GM10266 (cell line): ENCODE data around the gene NIPBL.
A peak's percentile ranks its signal among the peaks of the same experiment; 100 is the strongest.

ENCODE experiments used
- DNase-seq: peaks from one replicate; pipeline ENCODE4 v3.0.0; 2012; ENCODE audit errors: extremely low spot score
- TF ChIP-seq, protein P1 (sequence below): IDR thresholded peaks from 2 replicates; pipeline ENCODE4 v1.5.1; 2012; ENCODE audit warnings: mild to moderate bottlenecking, low read depth; ENCODE audit not compliant: control insufficient read depth, insufficient read depth; ENCODE audit errors: missing control alignments

Gene NIPBL

DNA sequence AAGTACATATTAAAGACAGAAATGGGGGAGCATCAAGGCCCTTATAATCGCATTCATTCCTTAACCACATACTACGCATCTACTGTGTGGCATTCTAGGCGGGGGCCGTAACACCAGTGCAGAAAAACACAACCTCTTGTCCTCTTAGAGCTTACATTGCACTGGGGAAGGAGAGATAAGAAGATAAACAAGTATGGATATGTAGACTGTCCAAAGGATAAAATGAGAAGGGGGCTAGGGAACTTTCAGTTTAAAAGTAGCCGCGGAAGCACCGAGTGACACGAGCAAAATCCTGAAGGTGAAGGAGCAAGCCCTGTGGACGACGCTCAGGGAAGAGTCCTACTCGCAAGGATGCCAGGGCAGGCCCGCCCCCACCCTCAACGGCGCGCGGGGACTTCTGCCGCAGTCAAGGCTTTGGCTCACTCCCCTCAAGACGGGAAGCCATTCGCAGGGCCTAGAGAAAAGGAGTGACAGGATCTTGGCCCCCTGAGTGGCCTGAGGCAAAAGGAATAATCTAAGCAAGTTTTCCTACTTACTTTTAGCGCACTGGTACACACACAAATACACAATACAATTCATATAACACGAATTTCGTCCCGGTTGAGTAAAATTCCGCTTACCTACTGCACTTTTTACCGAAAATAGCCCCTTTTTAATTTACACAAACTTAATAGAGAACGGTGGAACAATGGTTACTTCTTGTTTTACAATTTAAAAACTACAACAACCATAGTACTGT is 1.3 kb upstream of the NIPBL start:
- peak; percentile 40 for DNase-seq
- TF ChIP-seq, protein P1, sequence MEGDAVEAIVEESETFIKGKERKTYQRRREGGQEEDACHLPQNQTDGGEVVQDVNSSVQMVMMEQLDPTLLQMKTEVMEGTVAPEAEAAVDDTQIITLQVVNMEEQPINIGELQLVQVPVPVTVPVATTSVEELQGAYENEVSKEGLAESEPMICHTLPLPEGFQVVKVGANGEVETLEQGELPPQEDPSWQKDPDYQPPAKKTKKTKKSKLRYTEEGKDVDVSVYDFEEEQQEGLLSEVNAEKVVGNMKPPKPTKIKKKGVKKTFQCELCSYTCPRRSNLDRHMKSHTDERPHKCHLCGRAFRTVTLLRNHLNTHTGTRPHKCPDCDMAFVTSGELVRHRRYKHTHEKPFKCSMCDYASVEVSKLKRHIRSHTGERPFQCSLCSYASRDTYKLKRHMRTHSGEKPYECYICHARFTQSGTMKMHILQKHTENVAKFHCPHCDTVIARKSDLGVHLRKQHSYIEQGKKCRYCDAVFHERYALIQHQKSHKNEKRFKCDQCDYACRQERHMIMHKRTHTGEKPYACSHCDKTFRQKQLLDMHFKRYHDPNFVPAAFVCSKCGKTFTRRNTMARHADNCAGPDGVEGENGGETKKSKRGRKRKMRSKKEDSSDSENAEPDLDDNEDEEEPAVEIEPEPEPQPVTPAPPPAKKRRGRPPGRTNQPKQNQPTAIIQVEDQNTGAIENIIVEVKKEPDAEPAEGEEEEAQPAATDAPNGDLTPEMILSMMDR, result no peak

DNA sequence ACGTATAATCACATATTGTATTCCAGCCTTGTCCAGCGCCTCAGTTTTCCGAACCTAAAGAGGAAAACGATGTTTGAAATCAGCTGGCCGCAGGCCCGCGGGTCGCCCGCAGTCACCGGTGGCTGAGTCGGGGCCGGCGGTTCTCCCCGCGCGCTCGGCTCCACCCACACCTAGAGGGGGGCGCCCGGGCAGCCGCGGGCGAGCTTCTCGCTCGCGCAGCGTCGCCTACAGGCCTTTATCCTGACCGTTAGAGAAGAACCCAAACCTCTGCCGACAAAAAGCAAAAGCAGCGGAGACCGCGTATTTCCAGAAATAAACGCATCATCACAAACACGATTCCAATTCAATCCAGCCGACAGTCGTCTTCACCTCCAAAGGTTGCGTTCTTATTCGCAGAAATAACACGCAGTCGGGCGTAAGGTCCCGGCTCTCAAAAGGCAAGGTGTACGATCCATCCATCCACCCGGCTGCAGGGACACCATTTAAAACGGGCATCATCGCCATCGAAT is 725 bp upstream of the NIPBL start:
- TF ChIP-seq, protein P1, result peak; percentile 67
- peak; percentile 78 for DNase-seq

DNA sequence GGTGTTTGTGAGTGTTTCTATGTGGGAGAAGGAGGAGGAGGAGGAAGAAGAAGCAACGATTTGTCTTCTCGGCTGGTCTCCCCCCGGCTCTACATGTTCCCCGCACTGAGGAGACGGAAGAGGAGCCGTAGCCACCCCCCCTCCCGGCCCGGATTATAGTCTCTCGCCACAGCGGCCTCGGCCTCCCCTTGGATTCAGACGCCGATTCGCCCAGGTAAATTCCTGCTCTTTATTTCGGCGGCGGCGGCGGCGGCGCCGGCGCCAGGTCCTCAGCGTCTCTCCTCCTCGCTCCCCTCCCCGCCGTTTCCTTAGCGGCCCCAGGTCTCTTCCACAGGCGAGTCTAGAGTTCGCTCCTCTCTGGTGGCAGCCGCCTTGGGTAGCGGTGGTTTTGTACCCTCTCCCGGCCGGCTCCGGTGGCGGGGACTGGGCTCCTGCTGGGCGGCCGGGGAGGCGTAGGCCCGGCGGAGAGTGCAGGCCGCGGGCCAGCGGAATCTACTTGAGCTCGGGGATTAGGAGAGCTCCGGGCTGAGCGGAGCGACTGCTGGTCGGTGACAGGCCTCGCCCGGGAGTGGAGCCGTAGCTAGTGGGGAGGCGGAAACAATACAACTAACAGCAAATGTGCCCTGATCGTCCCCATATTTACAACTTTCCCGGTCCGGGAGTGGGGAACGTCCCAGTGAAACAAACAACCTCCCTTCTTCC is 547 bp downstream of the NIPBL start:
- TF ChIP-seq, protein P1, result no peak
- DNase-seq, result peak; percentile 17

DNA sequence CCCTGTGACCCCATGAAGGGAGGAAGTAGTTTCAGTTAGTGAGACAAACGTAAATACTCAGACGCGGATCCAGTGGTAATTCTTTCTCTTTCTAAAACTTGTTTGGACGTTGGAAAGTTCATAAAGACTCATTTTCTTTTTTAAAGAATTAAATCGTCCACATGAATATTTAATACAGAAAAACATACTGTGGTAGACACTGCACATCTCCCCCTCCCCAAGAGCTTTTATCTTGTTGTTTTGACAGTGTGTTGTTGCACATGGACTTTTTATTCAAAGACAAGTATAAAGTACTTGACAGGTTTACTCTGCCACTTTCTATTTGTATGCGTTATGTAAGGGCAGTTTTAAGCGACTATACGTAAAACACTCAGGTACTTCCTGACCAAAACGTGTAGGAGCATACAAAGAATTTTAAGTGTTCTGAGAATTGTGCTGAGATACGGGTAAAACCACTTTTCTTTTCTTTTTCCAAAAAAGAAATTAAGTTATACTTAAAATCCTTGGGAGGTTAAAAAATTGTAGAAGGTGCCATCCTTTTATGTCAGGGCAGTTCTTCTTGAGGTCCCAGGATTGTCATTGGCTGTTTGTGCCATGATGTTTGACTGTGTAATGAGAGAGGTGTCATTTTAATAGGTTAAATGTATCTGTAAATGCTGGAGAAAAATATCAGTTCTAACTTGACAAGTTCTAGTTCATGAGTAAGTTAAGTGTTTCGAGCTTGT is 1.3 kb downstream of the NIPBL start:
- peak; percentile 71 for DNase-seq

DNA sequence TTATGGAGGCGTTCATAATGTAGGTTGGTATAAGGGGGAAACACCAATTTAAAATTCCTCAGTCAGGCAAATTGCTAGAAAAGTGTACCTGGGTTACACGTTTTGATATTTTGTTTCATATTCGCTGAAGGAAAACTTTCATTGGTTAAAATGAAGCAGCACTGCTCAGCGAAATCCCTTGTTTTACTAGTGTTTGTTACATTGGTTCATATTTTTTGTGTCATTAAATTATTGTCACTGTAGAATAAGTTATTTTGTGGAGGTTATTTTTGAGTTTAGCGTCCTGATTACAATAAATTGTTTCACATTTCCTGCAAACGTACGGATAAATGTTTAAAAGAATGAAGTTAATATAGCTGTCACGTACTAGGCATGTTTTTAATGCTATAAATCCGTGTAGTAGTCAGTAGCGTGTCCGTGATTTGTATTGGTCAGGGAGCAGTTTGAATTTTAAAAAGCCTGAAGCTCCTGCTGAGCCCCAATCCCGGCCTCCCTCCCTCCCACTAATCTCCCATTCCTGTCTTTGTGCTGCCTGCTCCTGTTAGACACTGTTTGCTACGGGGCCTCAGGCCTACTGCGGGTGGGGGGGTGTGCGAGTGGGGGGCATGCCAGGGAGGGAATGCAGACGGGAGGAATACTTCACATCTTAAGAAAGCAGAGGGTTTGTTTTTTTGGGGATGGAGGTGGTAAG is 2.0 kb downstream of the NIPBL start:
- TF ChIP-seq, protein P1, result no peak
- no peak for DNase-seq

More for the DNA sequence above, 1.3 kb downstream of the NIPBL start:
- TF ChIP-seq, protein P1, result no peak

DNA sequence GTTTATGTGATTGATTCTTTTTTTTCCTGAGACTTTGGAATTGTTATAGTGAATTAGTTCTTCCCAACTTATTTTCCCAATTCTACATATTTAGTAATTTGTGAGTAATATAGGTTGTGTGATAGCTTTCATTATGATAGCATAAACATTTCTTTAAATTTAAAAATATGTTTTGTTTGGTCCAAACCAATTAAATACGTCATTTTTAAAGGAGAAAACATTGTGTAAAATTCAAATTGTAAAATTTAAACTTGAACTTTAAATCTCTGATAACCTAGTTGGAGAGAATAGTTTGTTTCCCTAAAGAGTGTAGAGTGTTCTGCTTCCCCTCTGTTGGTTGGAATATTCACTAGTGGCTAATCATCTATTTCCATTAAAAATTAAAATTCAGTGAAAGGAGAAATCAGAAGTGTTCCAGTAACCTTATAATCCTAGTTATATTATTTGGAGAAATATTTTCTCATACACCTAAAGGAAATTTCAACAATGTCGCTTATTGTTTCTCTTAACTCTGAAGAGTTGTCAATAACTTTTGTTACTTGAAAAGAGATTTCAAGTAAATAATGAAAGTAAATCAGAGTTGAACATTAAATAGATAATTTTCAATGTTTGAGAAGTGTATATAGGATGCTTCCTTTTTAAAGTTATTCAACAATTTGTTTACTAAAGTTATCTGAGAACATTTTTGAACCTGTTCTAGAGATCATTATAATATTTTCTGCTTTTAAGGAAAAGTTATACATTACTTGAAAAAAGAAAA is 2.9 kb downstream of the NIPBL start:
- DNase-seq, result no peak

More for the DNA sequence above, 2.9 kb downstream of the NIPBL start:
- TF ChIP-seq, protein P1, result no peak
